ENCODE data around the gene PPARG. TPM values are rescaled to one million over a fixed set of nuclear protein-coding genes. Genes with fewer than 3 reads are reported as not detected.

PPARG gene
- total RNA-seq, 1 donor from 2014 or later, result not detected

GRCh38 chr3:12461097-12461649 is 172.3 kb downstream of the PPARG start:
- H3K9me3 Mint-ChIP-seq, result no peaks in the 10 kb centered on the region
- no peaks in the 10 kb centered on the region for H3K36me3 Mint-ChIP-seq (ENCODE audit: low read depth)
- no peak for TF ChIP-seq CTCF (conservative IDR thresholded peaks at IDR 0.05)
- H3K27me3 Mint-ChIP-seq (ENCODE audit: low read depth), result no peaks in the 10 kb centered on the region
- H3K27ac Mint-ChIP-seq (ENCODE audit: unreplicated experiment), result no peak overlapping the region
- no peak overlapping the region for H3K4me3 Mint-ChIP-seq
- no peaks in the 10 kb centered on the region for H3K4me1 Mint-ChIP-seq
- DNase-seq (ENCODE audit: low read depth, low spot score), result no peak

GRCh38 chr3:12462159-12462947 is 173.5 kb downstream of the PPARG start:
- Mint-ChIP-seq H3K4me1 (no peaks in the 10 kb centered on the region), H3K4me3 (no peak overlapping the region), H3K9me3 (no peaks in the 10 kb centered on the region), H3K27me3 (ENCODE audit: low read depth) (no peaks in the 10 kb centered on the region), H3K27ac (ENCODE audit: unreplicated experiment) (no peak overlapping the region), H3K36me3 (ENCODE audit: low read depth) (no peaks in the 10 kb centered on the region)
- no peak for DNase-seq (ENCODE audit: low read depth, low spot score)
- no peak for TF ChIP-seq CTCF (conservative IDR thresholded peaks at IDR 0.05)

- H3K27ac Mint-ChIP-seq (ENCODE audit: unreplicated experiment), result no peak overlapping the region
- no peaks in the 10 kb centered on the region for H3K9me3 Mint-ChIP-seq
- no peak overlapping the region for H3K4me3 Mint-ChIP-seq
- no peaks in the 10 kb centered on the region for H3K36me3 Mint-ChIP-seq (ENCODE audit: low read depth)
- TF ChIP-seq CTCF (conservative IDR thresholded peaks at IDR 0.05), result no peak
- H3K4me1 Mint-ChIP-seq, result no peaks in the 10 kb centered on the region
- no peaks in the 10 kb centered on the region for H3K27me3 Mint-ChIP-seq (ENCODE audit: low read depth)
- no peak for DNase-seq (ENCODE audit: low read depth, low spot score)
Observed at GRCh38 chr3:12463686-12464085, 174.8 kb downstream of the PPARG start.

GRCh38 chr3:12464181-12464580 is 175.3 kb downstream of the PPARG start:
- Mint-ChIP-seq H3K9me3 (no peaks in the 10 kb centered on the region), H3K36me3 (ENCODE audit: low read depth) (no peaks in the 10 kb centered on the region), H3K27me3 (ENCODE audit: low read depth) (no peaks in the 10 kb centered on the region), H3K27ac (ENCODE audit: unreplicated experiment) (no peak overlapping the region), H3K4me3 (no peak overlapping the region), H3K4me1 (no peaks in the 10 kb centered on the region)
- DNase-seq (ENCODE audit: low read depth, low spot score), result no peak
- TF ChIP-seq CTCF (conservative IDR thresholded peaks at IDR 0.05), result no peak

- Mint-ChIP-seq H3K4me1 (no peaks in the 10 kb centered on the region), H3K27ac (ENCODE audit: unreplicated experiment) (no peak overlapping the region), H3K27me3 (ENCODE audit: low read depth) (no peaks in the 10 kb centered on the region), H3K36me3 (ENCODE audit: low read depth) (no peaks in the 10 kb centered on the region), H3K9me3 (no peaks in the 10 kb centered on the region), H3K4me3 (no peak overlapping the region)
- DNase-seq (ENCODE audit: low read depth, low spot score), result no peak
- TF ChIP-seq CTCF (conservative IDR thresholded peaks at IDR 0.05), result no peak
Observed at GRCh38 chr3:12465151-12465835, 176.4 kb downstream of the PPARG start.
